SK-N-SH (cell line): ENCODE data around the gene USP14.

Source experiments
- EP300 ChIP-seq, 2 experiments: IDR thresholded peaks; 2 replicates each; pipeline versions ENCODE4 v1.4.0 to v1.6.1; 2012; ENCODE audit warnings: borderline replicate concordance in 1 of 2, low read depth in 1 of 2, low read length in 1 of 2
- EZH2phosphoT487 ChIP-seq: fragments of 200-600 bp; sonication (generic); IDR thresholded peaks from 2 replicates; pipeline ENCODE4 v1.6.1; 2017; ENCODE audit warnings: low read depth, mixed run types, mild to moderate bottlenecking, antibody characterized with exemption, moderate library complexity, borderline replicate concordance
- RCOR1 ChIP-seq: fragments of 150-350 bp; IDR thresholded peaks from 2 replicates; pipeline ENCODE4 v1.6.1; 2017; ENCODE audit warnings: antibody characterized with exemption, low read length
- YY1 ChIP-seq: IDR thresholded peaks from 2 replicates; pipeline ENCODE4 v1.4.0; 2012; ENCODE audit warnings: low read depth, mild to moderate bottlenecking

- TF ChIP-seq RCOR1 (no peak), EP300 (IDR thresholded peaks at IDR 0.05; ENCODE audit: borderline replicate concordance in 1 of 2, low read depth in 1 of 2, low read length in 1 of 2) (no peak), YY1 (no peak), EZH2phosphoT487 (no peak)
These were observed 94.8 kb downstream of the USP14 start for GRCh38 chr18:253121-253520.
